ENCODE data around the gene ILK. TPM values are rescaled to one million over a fixed set of nuclear protein-coding genes. Genes with fewer than 3 reads are reported as not detected.

Gene ILK
- total and polyA plus RNA-seq, 2 of the 13 experiments (the other 11 are each of a cell fraction or from before 2014, with no cell fraction given), result 70.3 to 108 TPM

- peak; percentile 1; the same call in 1 of the 2 replicates for TF ChIP-seq KDM2A (CRISPR knock-in tag; IDR thresholded peaks at IDR 0.05; ENCODE audit: borderline replicate concordance, low read depth)
- TF ChIP-seq HNRNPLL (IDR thresholded peaks at IDR 0.05; ENCODE audit: low read depth, low read length, poor library complexity, severe bottlenecking), result peak; percentile 12
- TF ChIP-seq ZNF281 (CRISPR knock-in tag; IDR thresholded peaks at IDR 0.05; ENCODE audit: borderline replicate concordance), result no peak; the same call in 1 of the 2 replicates
- no peak for TF ChIP-seq ATF7-NPFF (CRISPR knock-in tag; IDR thresholded peaks at IDR 0.05; ENCODE audit: low read depth)
- peak; percentile 43 for TF ChIP-seq ZMAT3 (CRISPR knock-in tag; conservative IDR thresholded peaks at IDR 0.05)
- TF ChIP-seq E2F1 (CRISPR knock-in tag; IDR thresholded peaks at IDR 0.05), result no peak
- no peak for TF ChIP-seq ZNF660 (CRISPR knock-in tag; IDR thresholded peaks at IDR 0.05; ENCODE audit: borderline replicate concordance, low read depth)
- TF ChIP-seq RELA (CRISPR knock-in tag; IDR thresholded peaks at IDR 0.05), result no peak
- TF ChIP-seq SETDB1 (CRISPR knock-in tag; IDR thresholded peaks at IDR 0.05; ENCODE audit: borderline replicate concordance), result no peak
- TF ChIP-seq ZNF574 (CRISPR knock-in tag; IDR thresholded peaks at IDR 0.05), result no peak
- TF ChIP-seq ZNF546 (CRISPR knock-in tag; conservative IDR thresholded peaks at IDR 0.05), result 0 out of 2 replicates have a peak, but pooled peaks have one; percentile 15
- TF ChIP-seq ZNF598 (CRISPR knock-in tag; IDR thresholded peaks at IDR 0.05; ENCODE audit: borderline replicate concordance), result peak; percentile 7; the same call in 1 of the 2 replicates
- TF ChIP-seq BATF2 (CRISPR knock-in tag; IDR thresholded peaks at IDR 0.05), result no peak
- TF ChIP-seq ZNF431 (CRISPR knock-in tag; IDR thresholded peaks at IDR 0.05; ENCODE audit: borderline replicate concordance, low read depth), result no peak
- no peak for TF ChIP-seq SRSF4 (IDR thresholded peaks at IDR 0.05; ENCODE audit: low read depth, low read length, poor library complexity, severe bottlenecking)
- no peak for TF ChIP-seq AHR (CRISPR knock-in tag; IDR thresholded peaks at IDR 0.05)
- no peak for TF ChIP-seq FOXK2 (IDR thresholded peaks at IDR 0.05)
- peak; percentile 68; the same call in 1 of the 2 replicates for TF ChIP-seq KDM5A (IDR thresholded peaks at IDR 0.05; ENCODE audit: borderline replicate concordance, low read length)
- TF ChIP-seq BRD4 (CRISPR knock-in tag; IDR thresholded peaks at IDR 0.05), result 0 out of 2 replicates have a peak, but pooled peaks have one; percentile 30
- TF ChIP-seq ADNP (CRISPR knock-in tag; IDR thresholded peaks at IDR 0.05), result no peak
- TF ChIP-seq POLR2A (IDR thresholded peaks at IDR 0.05; ENCODE audit: insufficient read depth in 1 of 2, low read depth in 2 of 2, low read length in 2 of 2), result peak in 1 of 2 experiments; percentile 37; a peak in 2 of 4 replicates
- TF ChIP-seq ZNF570 (CRISPR knock-in tag; IDR thresholded peaks at IDR 0.05; ENCODE audit: borderline replicate concordance), result no peak
- no peak for TF ChIP-seq ETV6 (CRISPR knock-in tag; conservative IDR thresholded peaks at IDR 0.05)
These were observed 580 bp downstream of the ILK start (continued) for GRCh38 chr11:6604081-6604626.
